Suppressor macrophage (primary cell): ENCODE measurements around the gene ARHGEF11.

Experiments used
- DNase-seq, 4 experiments: peaks; one replicate each; pipeline ENCODE4 v3.0.0-alpha.2; 2020 to 2022

The ARHGEF11 gene

DNA sequence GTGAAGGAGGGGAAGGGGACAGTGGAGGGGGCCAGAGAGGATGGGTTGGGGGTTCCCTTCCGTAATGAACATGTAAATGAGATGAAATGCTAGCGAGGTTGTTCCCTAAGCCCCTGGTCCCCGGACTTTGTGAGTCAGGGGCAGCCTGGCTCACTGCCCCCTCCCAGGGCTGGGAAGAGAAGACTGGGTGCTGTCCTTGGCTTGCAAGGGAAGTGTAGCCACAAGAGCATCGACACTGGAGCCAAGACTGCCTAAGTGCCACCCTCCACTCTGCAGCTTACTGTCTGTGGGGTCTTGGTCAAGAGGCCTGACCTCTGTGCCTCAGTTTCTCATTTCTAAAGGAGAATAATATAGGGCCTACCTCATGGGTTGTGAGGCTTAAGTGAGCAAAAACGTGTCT is 151.5 kb downstream of the ARHGEF11 start:
- DNase-seq: no peak

DNA sequence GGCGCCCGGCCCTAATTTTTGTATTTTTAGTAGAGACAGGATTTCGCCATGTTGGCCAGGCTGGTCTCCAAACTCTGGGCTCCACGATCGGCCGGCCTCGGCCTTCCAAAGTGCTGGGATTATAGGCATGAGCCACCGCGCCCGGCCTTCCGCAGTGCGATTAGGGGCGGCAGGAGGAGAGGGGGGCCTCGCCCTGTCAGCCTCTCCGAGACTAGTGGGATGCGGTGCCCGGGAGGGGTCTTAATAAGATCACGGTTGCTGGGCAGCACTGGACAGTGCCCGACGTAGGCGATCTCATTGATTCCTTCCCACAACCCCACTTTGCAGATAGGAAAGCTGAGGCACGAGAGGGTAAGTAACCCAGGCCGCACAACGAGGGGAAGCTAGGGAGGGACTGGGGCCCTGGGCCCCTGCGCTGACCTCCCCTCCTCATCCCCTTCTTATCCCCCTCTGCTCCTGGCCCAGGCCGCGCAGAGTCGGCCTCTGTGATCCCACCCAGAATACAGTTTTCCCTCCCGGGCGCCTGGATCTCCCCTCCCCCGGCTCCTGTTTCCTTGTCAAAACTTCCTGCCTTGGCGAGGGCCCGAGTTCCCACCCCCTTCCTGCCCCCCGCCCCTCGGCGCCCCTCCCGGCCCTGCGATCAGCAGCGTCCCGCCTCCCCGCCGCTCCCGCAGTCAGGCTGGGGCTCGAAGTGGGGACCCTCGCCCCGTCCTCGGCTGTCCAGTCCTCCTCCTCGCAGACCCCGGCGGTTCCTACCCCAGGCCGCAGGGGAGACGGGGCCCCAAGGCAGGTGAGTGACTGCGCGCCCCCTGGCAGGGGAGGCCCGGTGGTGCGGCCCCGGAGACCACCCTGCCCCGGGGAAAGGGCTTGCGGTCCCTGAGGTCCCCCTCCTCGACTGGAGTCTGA is 152.2 kb downstream of the ARHGEF11 start, which contains the start of gene PEAR1:
PEAR1 (plus strand) TSS at position 671 of the 906 bp plus-strand sequence. CDS start 10,209 bp downstream, outside the sequence.
- no peak for DNase-seq

DNA sequence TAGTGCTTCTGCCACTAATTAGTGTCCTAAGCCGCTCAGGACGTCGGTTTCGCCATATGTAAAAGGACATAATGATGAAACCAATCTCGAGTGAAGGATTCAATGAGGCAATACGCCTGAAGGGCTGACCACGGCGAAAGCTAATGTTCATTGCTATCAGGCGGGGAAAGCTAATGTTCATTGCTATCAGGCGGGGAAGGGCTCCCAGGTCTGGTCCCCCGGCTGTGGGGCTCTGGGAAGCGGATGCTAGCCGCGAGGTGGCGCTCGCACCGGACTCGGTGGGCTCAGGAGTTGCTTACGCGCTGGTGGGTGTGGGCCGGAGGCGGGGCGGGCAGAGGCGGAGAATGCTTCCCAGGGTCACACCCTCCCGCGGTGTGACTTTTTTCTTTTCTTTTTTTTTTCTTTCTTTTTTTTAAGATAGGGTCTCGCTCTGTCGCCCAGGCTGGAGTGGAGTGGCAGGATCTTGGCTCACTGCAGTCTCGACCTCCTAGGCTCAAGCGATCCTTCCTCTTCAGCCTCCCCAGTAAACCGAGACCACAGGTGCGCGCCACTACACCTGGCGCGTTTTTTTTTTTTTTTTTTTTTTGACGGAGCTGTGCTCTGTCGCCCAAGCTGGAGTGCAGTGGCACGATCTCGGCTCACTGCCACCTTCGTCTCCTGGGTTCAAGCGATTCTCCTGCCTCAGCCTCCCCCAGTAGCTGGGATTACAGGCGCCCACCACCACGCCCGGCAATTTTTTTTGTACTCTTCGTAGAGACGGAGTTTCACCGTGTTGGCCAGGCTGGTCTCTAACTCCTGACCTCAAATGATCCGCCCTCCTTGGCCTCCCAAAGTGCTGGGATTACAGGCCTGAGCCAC is 153.1 kb downstream of the ARHGEF11 start:
- peak; percentile 85 to 94 (median 90) for DNase-seq

DNA sequence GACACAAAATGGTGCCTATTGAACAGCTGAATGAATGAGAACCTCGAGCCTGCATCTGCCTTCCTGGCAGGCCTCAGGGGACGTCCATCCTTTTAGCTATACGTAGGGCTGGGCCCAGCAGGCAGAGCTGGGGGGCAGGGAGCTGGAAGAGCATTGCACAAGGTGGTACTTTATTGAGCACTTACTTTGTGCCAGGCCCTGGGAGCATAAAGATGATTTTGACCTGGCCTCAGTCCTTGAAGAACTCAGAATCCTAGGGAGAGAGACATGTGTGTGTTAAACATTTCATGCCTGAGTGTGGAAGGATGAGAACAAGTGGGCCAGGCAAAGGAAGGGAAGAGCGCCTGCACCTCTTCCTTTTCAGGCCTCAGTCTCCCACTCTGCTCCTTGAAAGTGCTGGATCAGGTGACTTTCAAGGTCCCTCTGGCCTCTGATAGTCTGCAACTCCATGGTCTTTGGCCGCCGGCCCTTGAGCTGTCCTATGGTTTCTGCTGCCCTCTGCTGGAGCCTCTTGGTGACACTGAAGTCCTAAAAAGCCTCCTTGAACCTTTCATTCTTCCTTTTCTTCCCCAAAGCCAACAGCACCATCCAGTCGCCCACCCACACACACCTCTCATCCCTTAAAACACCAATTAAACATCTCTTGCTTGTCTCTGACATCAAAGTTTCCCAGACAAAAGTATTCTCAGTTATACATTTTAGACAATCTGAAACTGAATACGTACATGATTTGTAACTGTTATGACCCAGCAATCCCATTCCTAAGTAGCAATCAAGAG is 155.6 kb downstream of the ARHGEF11 start:
- DNase-seq: peak; percentile 80 to 90 (median 86)

- no peak for DNase-seq
Observed at GRCh38 chr1:156887734-156888133, 157.8 kb downstream of the ARHGEF11 start.

DNA sequence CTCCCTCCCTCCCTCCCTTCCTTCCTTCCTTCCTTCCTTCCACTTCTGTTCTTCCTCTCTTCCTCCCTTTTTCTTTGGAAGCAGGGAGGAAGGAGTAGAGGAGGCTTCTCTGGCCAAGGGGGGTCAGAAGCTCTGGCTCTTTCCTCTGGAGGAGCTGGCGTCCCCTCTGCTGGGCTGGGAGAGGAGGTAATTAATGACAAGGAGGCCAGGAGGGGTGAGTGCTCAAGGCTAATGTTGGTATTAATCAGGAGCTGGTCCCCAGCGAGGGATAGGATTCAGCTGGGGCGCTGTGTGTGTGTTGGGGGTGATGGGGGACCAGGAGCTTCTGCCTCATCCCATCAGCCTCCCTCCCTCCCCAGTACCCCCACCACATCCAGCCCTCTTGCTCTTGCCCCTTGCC is 158.2 kb downstream of the ARHGEF11 start:
- no peak for DNase-seq

- DNase-seq: no peak
Observed at GRCh38 chr1:156886583-156887281, 158.8 kb downstream of the ARHGEF11 start.

DNA sequence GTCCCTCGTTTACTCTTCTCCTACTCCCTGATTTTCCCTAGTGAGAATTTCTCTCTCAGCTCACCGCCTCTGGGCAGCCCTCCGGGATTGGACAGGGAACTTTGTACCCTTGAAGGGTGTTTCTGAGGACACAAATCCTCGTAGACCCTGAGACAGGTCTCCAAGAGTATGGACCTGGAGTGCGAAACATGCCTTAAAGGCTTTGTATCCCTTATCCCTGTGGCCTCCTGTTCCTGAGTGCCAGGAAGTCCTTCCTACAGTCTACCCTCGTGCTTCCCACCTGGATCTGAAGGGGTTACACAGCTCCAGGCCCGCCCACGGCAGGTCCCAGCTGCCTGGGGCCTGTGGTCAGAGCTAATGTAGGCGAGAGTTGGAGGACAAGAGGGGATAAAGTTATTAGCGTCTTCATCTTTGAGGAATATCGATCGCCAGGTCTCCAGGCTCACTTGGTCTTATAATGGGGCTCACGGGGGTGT is 159.6 kb downstream of the ARHGEF11 start:
- DNase-seq: no peak

- no peak for DNase-seq
Observed at GRCh38 chr1:156885314-156885713, 160.2 kb downstream of the ARHGEF11 start.
